CD14-positive monocyte (primary cell): ENCODE data around the gene GRID2. TPM values are rescaled to one million over a fixed set of nuclear protein-coding genes. Genes with fewer than 3 reads are reported as not detected.

Experiments used
- DNase-seq, 3 donors: peaks; one replicate each; pipeline ENCODE4 v3.0.0-alpha.2; 2011 to 2022
- H2AFZ ChIP-seq: 2 replicates; pipeline ENCODE4 v1.6.0; 2012; ENCODE audit warnings: mild to moderate bottlenecking, low read depth, low read length, inconsistent platforms; ENCODE audit not compliant: insufficient read depth, poor library complexity, severe bottlenecking
- H3K27ac ChIP-seq, 2 donors: 1 replicate in 1 of 2; 2 replicates in 1 of 2; pipeline ENCODE4 v1.5.1; 2012 to 2013; ENCODE audit warnings: low read length in 2 of 2, control low read depth in 1 of 2, inconsistent platforms in 1 of 2, low read depth in 1 of 2, mild to moderate bottlenecking in 1 of 2
- H3K27me3 ChIP-seq, 2 donors: one replicate each; pipeline versions ENCODE4 v1.6.0 to v1.6.1; 2011 to 2013; ENCODE audit warnings: low read length in 2 of 2; ENCODE audit not compliant: control insufficient read depth in 2 of 2, insufficient read depth in 2 of 2
- H3K36me3 ChIP-seq, 2 donors: replicated peaks in 1 of 2; 1 replicate in 1 of 2; 2 replicates in 1 of 2; pipeline versions ENCODE4 v1.5.1 to v1.6.1; 2012 to 2013; ENCODE audit warnings: low read length in 2 of 2, control low read depth in 1 of 2, inconsistent platforms in 1 of 2, mild to moderate bottlenecking in 1 of 2; ENCODE audit not compliant: insufficient read depth in 2 of 2, control insufficient read depth in 1 of 2
- H3K4me1 ChIP-seq, 2 donors: 1 replicate in 1 of 2; 2 replicates in 1 of 2; pipeline versions ENCODE4 v1.5.1 to v1.6.1; 2012 to 2013; ENCODE audit warnings: low read length in 2 of 2, control low read depth in 1 of 2, inconsistent platforms in 1 of 2, mild to moderate bottlenecking in 1 of 2, moderate library complexity in 1 of 2; ENCODE audit not compliant: insufficient read depth in 2 of 2, control insufficient read depth in 1 of 2
- H3K4me2 ChIP-seq: replicated peaks from 2 replicates; pipeline ENCODE3; 2012; ENCODE audit warnings: low read length, moderate library complexity, mild to moderate bottlenecking; ENCODE audit not compliant: poor library complexity, severe bottlenecking; ENCODE audit errors: extremely low read depth
- H3K4me3 ChIP-seq, 3 experiments: fragments of 200-600 bp in 1 of 3; sonication (generic) in 1 of 3; replicated peaks in 1 of 3; 1 replicate in 2 of 3; 2 replicates in 1 of 3; pipeline ENCODE4 v1.5.1; 2011 to 2013; ENCODE audit warnings: low read length in 3 of 3, mild to moderate bottlenecking in 3 of 3, control low read depth in 2 of 3, low read depth in 2 of 3, inconsistent platforms in 1 of 3, moderate library complexity in 1 of 3
- H3K79me2 ChIP-seq: 2 replicates; pipeline ENCODE4 v1.6.0; 2012; ENCODE audit warnings: mild to moderate bottlenecking, control low read depth, inconsistent platforms, low read length, moderate library complexity; ENCODE audit not compliant: insufficient read depth
- H3K9ac ChIP-seq: 2 replicates; pipeline ENCODE4 v1.6.0; 2017; ENCODE audit warnings: low read length, mild to moderate bottlenecking; ENCODE audit not compliant: insufficient read depth, poor library complexity, severe bottlenecking
- H3K9me3 ChIP-seq, 2 donors: replicated peaks in 1 of 2; 1 replicate in 1 of 2; 2 replicates in 1 of 2; pipeline versions ENCODE4 v1.5.1 to v1.6.1; 2012 to 2013; ENCODE audit warnings: low read length in 2 of 2, control low read depth in 1 of 2; ENCODE audit not compliant: control insufficient read depth in 1 of 2, insufficient read depth in 1 of 2
- H4K20me1 ChIP-seq: 2 replicates; pipeline ENCODE4 v1.6.0; 2012; ENCODE audit warnings: mild to moderate bottlenecking, low read length, control low read depth, moderate library complexity; ENCODE audit not compliant: insufficient read depth
- H3K27ac Mint-ChIP-seq, 7 donors: one replicate each; pipeline ENCODE4 v1.8.0; 2020; ENCODE audit warnings: mild to moderate bottlenecking in 7 of 7, mixed read lengths in 7 of 7, moderate library complexity in 6 of 7, inconsistent platforms in 2 of 7
- H3K27me3 Mint-ChIP-seq, 3 donors: one replicate each; pipeline ENCODE4 v1.8.0; 2021 to 2022; ENCODE audit warnings: low read depth in 3 of 3, mild to moderate bottlenecking in 3 of 3, mixed read lengths in 3 of 3, moderate library complexity in 3 of 3, inconsistent platforms in 1 of 3
- H3K36me3 Mint-ChIP-seq, 2 donors: one replicate each; pipeline ENCODE4 v1.8.0; 2020; ENCODE audit warnings: mixed read lengths in 2 of 2, inconsistent platforms in 1 of 2, mild to moderate bottlenecking in 1 of 2
- H3K4me1 Mint-ChIP-seq: one replicate; pipeline ENCODE4 v1.8.0; 2020; ENCODE audit warnings: mild to moderate bottlenecking, mixed read lengths
- H3K4me3 Mint-ChIP-seq, 2 donors: one replicate each; pipeline ENCODE4 v1.8.0; 2020; ENCODE audit warnings: mild to moderate bottlenecking in 2 of 2, mixed read lengths in 2 of 2, moderate library complexity in 1 of 2
- H3K9me3 Mint-ChIP-seq, 7 donors: one replicate each; pipeline ENCODE4 v1.8.0; 2020 to 2022; ENCODE audit warnings: mixed read lengths in 7 of 7, mild to moderate bottlenecking in 6 of 7, moderate library complexity in 6 of 7, inconsistent platforms in 2 of 7
- WGBS: methylation state at CpG from one replicate; pipeline ENCODE4 v1.1.5; 2013; ENCODE audit warnings: missing lambda C conversion rate; ENCODE audit not compliant: insufficient coverage; 5-methylcytosine and 5-hydroxymethylcytosine counted together
- intact Hi-C, 2 donors: fragments of 100-400 bp; cut with micrococcal nuclease; formaldehyde crosslinking; loops; one replicate each; pipeline versions ENCODE4 v1.15.0 to v1.15.1; 2023
- polyA plus RNA-seq, 3 donors: library from polyadenylated mRNA; depleted of rRNA in 1 of 3; unstranded in 2 of 3; stranded (reverse) in 1 of 3; fragments of 300-500 nt in 2 of 3; fragments of >200 nt in 1 of 3; fragmentation: Illumina TruSeq in 2 of 3; gene quantifications; 1 replicate in 2 of 3; 2 replicates in 1 of 3; pipeline ENCODE4 v1.2.3, GENCODE V29; 2012 to 2021
- TF ChIP-seq, protein P1 (sequence below): fragments of 200-600 bp; IDR thresholded peaks from one replicate; pipeline ENCODE4 v1.8.0; 2022; ENCODE audit warnings: antibody characterized with exemption, mild to moderate bottlenecking

The GRID2 gene
- polyA plus RNA-seq, 3 donors: not detected

DNA sequence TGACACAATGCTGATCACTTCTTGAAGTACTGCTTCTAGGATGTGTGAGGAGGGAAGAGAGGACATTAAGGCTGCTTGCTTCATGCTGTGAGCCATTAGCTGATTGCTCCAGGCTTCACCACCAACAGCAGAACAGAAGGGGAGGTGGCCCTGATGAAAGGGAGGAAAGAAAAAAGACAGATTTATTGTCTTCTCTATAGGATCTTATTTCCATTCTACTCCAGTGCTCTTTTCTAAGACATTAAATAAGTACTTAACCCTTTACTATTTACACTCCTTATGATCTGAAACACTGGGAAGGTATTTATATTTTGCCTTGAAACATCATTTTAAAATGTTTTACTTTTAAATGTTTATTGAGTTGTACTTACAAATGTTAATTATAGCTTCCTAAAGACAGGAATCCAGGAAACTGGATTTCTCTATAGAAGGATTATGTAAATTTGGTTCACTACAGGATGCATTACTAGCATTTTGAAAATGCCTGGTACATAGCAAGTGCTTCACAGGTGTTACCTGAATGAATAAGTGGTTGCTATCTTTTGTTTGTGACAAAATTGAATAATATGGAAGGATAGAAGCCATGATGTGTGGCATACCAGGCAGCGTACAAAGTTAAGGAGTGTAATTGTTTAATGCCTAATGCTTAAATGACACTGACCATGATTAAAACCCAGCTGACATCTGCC lies 843.9 kb downstream of the GRID2 start:
- no peaks in the 10 kb centered on the region for H3K36me3 ChIP-seq
- H4K20me1 ChIP-seq: no peaks in the 10 kb centered on the region
- DNase-seq: no peak
- no peak overlapping the region for H3K4me3 Mint-ChIP-seq
- no peak overlapping the region for H3K9ac ChIP-seq
- H3K36me3 Mint-ChIP-seq: no peaks in the 10 kb centered on the region
- H3K4me1 ChIP-seq: no peaks in the 10 kb centered on the region
- H2AFZ ChIP-seq: no peak overlapping the region
- H3K9me3 ChIP-seq: no peaks in the 10 kb centered on the region
- no peaks in the 10 kb centered on the region for H3K4me1 Mint-ChIP-seq
- peaks cover 0 to 3% (median 0%) of the 10 kb centered on the region in 7 donors for H3K9me3 Mint-ChIP-seq
- H3K27ac Mint-ChIP-seq: no peak overlapping the region
- WGBS: no CpG with 5 or more reads among the region's 1 CpG
- no peaks in the 10 kb centered on the region for H3K79me2 ChIP-seq
- H3K27me3 Mint-ChIP-seq: no peaks in the 10 kb centered on the region
- no peak overlapping the region for H3K4me2 ChIP-seq
- intact Hi-C loops: no loop called here
- TF ChIP-seq, protein P1, sequence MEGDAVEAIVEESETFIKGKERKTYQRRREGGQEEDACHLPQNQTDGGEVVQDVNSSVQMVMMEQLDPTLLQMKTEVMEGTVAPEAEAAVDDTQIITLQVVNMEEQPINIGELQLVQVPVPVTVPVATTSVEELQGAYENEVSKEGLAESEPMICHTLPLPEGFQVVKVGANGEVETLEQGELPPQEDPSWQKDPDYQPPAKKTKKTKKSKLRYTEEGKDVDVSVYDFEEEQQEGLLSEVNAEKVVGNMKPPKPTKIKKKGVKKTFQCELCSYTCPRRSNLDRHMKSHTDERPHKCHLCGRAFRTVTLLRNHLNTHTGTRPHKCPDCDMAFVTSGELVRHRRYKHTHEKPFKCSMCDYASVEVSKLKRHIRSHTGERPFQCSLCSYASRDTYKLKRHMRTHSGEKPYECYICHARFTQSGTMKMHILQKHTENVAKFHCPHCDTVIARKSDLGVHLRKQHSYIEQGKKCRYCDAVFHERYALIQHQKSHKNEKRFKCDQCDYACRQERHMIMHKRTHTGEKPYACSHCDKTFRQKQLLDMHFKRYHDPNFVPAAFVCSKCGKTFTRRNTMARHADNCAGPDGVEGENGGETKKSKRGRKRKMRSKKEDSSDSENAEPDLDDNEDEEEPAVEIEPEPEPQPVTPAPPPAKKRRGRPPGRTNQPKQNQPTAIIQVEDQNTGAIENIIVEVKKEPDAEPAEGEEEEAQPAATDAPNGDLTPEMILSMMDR: no peak
- H3K27ac ChIP-seq: no peak overlapping the region
- no peak overlapping the region for H3K4me3 ChIP-seq
- H3K27me3 ChIP-seq: no peaks in the 10 kb centered on the region

DNA sequence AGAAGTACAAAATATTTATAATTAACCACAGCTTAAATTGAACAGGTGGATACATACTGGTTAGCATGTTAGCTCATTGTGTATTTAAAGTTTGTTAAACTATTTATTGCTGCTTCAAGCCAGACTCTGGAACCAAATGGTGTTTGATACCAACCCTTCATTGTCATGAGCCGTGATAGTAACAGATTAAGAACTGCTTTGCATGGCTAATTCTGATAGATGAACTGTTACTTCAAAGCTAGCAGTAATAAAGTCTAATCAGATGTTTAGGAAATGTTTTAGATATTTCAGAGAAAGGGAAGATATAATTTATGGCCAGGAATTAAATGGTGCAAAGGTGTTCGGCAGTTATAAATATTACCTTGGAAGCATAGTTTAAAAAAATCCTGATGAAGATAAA lies 848.7 kb downstream of the GRID2 start:
- no peaks in the 10 kb centered on the region for H3K36me3 Mint-ChIP-seq
- intact Hi-C loops: no loop called here
- Histone ChIP-seq H3K9me3 (no peaks in the 10 kb centered on the region), H3K27me3 (no peaks in the 10 kb centered on the region), H4K20me1 (no peaks in the 10 kb centered on the region), H3K36me3 (no peaks in the 10 kb centered on the region), H2AFZ (no peak overlapping the region), H3K9ac (no peak overlapping the region), H3K4me3 (no peak overlapping the region), H3K79me2 (no peaks in the 10 kb centered on the region), H3K4me1 (no peaks in the 10 kb centered on the region), H3K4me2 (no peak overlapping the region), H3K27ac (no peak overlapping the region)
- H3K4me1 Mint-ChIP-seq: no peaks in the 10 kb centered on the region
- no peak overlapping the region for H3K4me3 Mint-ChIP-seq
- TF ChIP-seq, protein P1: no peak
- peaks cover 0 to 3% (median 0%) of the 10 kb centered on the region in 7 donors for H3K9me3 Mint-ChIP-seq
- WGBS: no CpG with 5 or more reads among the region's 2 CpGs
- H3K27me3 Mint-ChIP-seq: no peaks in the 10 kb centered on the region
- DNase-seq: no peak
- H3K27ac Mint-ChIP-seq: no peak overlapping the region
